Measurements from ENCODE around the gene BCAS1. TPM values are rescaled to one million over a fixed set of nuclear protein-coding genes. Genes with fewer than 3 reads are reported as not detected.

Gene BCAS1
- total RNA-seq, 3 donors from 2014 or later, result 39.4 to 191 (median 101) TPM

- peak in 1 of 3 donors; percentile 31 for DNase-seq
Observed at GRCh38 chr20:54054516-54054915, 15.9 kb downstream of the BCAS1 start.

DNA sequence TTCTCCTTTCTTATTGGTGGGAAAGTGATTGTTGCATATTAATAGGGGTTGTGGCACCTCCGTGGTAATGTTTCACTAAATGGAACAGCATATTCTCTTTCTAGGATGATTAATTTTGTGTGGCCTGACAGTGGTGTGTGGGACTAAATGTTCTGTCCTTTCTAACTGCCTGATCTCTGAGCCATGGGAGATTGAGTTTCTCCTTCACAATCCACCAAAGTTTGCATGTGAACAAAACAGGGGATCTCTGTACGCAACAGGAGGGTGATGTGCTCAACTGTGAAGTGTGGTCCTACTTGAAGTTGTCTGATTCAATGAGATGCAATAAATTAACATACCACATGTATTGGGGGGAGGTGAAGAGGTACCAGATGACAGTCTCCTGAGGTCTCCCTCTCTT, 19.3 kb downstream of the BCAS1 start:
- DNase-seq (no peak), ATAC-seq (no peak)
- no peaks in the 10 kb centered on the region for H3K36me3 ChIP-seq (ENCODE audit: low read depth)
- intact Hi-C loops (cut with DNase I, micrococcal nuclease), result no loop called here
- no peak overlapping the region for H3K4me3 ChIP-seq
- H3K9me3 ChIP-seq, result no peaks in the 10 kb centered on the region
- no peaks in the 10 kb centered on the region for H3K4me1 ChIP-seq (ENCODE audit: low read depth)
- TF ChIP-seq, protein P1, sequence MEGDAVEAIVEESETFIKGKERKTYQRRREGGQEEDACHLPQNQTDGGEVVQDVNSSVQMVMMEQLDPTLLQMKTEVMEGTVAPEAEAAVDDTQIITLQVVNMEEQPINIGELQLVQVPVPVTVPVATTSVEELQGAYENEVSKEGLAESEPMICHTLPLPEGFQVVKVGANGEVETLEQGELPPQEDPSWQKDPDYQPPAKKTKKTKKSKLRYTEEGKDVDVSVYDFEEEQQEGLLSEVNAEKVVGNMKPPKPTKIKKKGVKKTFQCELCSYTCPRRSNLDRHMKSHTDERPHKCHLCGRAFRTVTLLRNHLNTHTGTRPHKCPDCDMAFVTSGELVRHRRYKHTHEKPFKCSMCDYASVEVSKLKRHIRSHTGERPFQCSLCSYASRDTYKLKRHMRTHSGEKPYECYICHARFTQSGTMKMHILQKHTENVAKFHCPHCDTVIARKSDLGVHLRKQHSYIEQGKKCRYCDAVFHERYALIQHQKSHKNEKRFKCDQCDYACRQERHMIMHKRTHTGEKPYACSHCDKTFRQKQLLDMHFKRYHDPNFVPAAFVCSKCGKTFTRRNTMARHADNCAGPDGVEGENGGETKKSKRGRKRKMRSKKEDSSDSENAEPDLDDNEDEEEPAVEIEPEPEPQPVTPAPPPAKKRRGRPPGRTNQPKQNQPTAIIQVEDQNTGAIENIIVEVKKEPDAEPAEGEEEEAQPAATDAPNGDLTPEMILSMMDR (IDR thresholded peaks at IDR 0.05), result no peak

More at GRCh38 chr20:54054516-54054915, 15.9 kb downstream of the BCAS1 start:
- Histone ChIP-seq H3K4me1 (ENCODE audit: low read depth) (no peaks in the 10 kb centered on the region), H3K36me3 (ENCODE audit: low read depth) (no peaks in the 10 kb centered on the region), H3K4me3 (no peak overlapping the region), H3K9me3 (no peaks in the 10 kb centered on the region)
- ATAC-seq, result peak; percentile 91
- TF ChIP-seq, protein P1 (IDR thresholded peaks at IDR 0.05), result no peak
- intact Hi-C loops (cut with DNase I, micrococcal nuclease), result no loop called here

DNA sequence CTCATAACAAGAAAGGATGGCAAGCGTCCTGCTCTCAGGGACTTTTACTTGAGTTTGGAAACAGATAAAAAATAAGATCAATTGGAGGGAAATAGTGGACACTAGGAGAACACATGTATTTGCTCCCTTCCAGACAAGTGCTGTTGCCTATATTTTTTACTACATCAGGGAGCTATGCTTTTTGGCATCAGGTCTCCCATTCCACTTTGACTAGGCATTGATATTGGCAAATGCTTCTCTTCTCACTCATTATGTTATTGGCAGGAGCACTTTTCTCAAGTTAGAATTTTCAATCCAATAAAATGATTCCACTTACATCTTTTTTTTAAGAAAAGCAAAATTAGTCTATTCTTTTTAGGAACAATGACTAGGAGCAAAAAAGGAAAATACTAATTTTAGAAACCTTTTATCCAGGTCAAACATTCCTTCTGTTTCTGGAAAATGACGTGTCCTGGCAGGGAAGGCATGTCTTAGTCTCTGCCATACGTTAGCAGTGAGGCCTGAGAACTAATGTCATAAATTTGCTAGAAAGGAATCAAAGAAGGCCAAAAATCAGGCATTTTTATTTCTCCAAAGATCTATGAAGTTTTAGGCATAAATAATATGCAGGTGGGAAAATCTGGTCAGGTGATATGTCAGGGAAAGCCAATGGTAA, 21.4 kb downstream of the BCAS1 start:
- no peaks in the 10 kb centered on the region for H3K9me3 ChIP-seq
- DNase-seq, result no peak
- no peak overlapping the region for H3K4me3 ChIP-seq
- intact Hi-C loops (cut with DNase I, micrococcal nuclease), result no loop called here
- no peaks in the 10 kb centered on the region for H3K4me1 ChIP-seq (ENCODE audit: low read depth)
- no peak for ATAC-seq
- H3K36me3 ChIP-seq (ENCODE audit: low read depth), result no peaks in the 10 kb centered on the region
- TF ChIP-seq, protein P1 (IDR thresholded peaks at IDR 0.05), result no peak

DNA sequence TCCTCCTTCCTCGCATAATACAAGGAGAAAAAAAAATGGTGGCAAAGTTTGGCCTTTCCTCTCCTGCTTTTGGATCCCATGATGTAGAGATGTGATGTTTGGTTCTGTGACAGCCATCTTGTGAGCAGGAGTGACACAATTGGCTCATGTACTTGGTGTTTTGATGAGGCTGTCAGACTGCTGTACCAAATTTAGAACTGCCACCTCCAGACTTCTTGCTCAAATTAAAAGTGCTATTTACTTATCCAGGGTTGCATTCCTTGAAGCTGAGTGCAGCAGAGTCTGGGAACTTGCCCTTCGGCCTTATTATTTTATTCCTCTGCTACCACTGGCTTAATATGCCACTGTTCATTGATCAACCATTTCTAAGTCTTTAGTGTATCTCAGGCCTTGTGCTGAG, 21.9 kb downstream of the BCAS1 start:
- intact Hi-C loops (cut with DNase I, micrococcal nuclease), result no loop called here
- H3K9me3 ChIP-seq, result no peaks in the 10 kb centered on the region

GRCh38 chr20:54047720-54048119, 22.7 kb downstream of the BCAS1 start:
- no peaks in the 10 kb centered on the region for H3K4me1 ChIP-seq (ENCODE audit: low read depth)
- no peak overlapping the region for H3K4me3 ChIP-seq
- ATAC-seq (no peak), DNase-seq (no peak)
- TF ChIP-seq, protein P1 (IDR thresholded peaks at IDR 0.05), result no peak
- intact Hi-C loops (cut with DNase I, micrococcal nuclease), result no loop called here
- no peaks in the 10 kb centered on the region for H3K36me3 ChIP-seq (ENCODE audit: low read depth)
- H3K9me3 ChIP-seq, result no peaks in the 10 kb centered on the region

More for the DNA sequence above, 21.9 kb downstream of the BCAS1 start:
- ATAC-seq, result no peak
- TF ChIP-seq, protein P1 (IDR thresholded peaks at IDR 0.05), result no peak
- H3K36me3 ChIP-seq (ENCODE audit: low read depth), result no peaks in the 10 kb centered on the region
- no peak overlapping the region for H3K4me3 ChIP-seq
- no peaks in the 10 kb centered on the region for H3K4me1 ChIP-seq (ENCODE audit: low read depth)
- no peak for DNase-seq
